HG03196 (cell line): ENCODE results near the gene PDIA6.

Experiments
- ATAC-seq: cut with Tn5 transposase; IDR thresholded peaks from one replicate; pipeline ENCODE4 v1.9.1; 2021; ENCODE audit not compliant: unreplicated experiment

The PDIA6 gene

DNA sequence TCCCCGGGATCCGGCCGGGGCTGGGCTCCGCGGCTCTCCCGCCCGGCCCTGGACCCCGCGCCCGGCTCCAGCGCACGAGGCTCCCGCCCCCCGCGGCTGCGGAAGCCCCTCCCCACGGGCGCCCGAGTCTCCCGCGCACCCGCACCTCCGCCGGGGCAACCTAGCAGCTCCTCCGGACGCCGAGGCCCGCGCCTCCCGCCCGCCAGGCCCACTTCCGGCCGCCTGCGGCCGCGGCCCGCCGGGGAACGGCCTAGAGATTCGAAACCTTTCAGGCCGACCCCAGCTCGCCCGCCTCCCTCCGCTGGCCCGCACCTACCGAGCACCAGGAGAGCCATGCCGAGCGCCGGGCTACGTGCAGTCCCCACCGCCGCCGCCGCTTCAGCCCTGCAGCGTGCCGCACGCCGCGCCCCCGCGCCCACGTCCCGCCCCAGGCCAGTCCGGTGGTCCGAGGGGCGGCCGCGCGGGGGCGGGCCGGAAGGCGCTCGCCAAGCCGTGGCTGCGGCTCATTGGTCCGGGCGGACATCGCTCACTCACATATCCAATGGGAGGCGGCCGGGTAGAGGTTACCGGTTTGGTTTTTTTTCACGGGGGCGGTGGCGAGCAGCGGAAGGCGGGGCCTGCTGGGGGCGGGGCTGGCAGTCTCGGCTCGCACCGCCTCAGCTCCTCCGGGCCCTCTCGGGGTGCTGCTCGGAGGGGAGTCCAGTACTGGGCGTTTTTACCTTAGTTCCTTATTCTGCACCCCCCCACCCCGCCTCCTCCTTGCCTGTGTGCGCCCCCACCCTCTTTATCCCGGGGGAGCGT is at the start of gene PDIA6:
Gene PDIA6 (minus strand): TSS at position 424 of the 801 bp plus-strand sequence. CDS start 89 bp downstream, at position 335.
- peak; percentile 88 for ATAC-seq

DNA sequence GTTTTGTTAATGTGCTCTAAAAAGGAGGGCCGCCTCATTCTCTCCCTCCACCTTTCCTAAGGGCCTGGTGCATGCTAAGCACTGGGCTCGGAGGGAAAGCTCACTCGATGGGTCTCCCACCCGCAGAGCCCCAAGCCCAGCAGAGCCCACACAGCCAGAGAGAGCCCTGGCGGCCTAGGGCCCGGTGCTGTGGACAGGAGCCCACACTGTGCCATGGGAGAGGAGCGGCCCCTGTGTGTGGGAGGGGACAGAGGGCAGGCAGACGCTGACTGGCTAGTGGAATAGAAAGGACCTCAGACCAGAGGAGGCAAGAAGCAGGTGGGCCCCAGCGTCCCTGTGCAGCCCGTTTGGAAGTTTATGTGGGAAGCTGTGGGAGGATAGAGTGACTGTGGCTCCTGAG is 49.7 kb upstream of the PDIA6 start:
- ATAC-seq, result no peak

GRCh38 chr2:10861765-10862164 is 49.2 kb upstream of the PDIA6 start:
- no peak for ATAC-seq

GRCh38 chr2:10860814-10861325 is 48.3 kb upstream of the PDIA6 start:
- no peak for ATAC-seq

DNA sequence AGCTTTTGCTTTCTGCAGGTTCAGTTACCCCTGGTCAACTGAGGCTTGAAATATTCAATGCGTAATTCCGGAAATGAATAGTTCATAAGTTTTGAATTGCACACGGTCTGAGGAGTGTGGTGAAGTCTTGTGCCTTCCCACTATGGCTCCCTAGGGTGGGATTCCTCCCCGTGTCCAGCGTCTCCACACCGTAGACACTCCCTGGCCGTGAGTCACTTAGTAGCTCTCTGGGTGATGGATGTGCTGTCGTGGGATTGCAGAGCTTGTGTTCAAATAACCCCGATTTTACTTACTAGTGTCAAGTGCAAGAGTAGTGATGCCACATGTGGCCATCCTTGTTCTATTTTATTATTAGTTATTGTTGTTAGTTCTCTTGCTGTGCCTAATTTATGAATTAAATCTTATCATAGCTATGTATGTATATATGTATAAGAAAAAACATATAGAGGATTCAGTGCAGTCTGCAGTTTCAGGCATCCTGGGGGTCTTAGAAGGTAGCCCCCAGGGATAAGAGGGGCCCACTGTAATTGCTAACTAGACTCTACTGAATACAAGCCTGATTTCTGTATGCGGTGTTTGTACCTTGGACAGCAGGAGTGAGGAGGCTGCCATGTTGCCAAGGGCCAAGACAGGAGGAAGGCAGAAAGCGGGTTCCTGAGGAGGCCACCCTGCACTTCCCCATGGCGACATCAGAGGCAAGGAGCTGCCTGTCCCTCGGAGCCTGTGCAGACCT is 47.7 kb upstream of the PDIA6 start:
- no peak for ATAC-seq

DNA sequence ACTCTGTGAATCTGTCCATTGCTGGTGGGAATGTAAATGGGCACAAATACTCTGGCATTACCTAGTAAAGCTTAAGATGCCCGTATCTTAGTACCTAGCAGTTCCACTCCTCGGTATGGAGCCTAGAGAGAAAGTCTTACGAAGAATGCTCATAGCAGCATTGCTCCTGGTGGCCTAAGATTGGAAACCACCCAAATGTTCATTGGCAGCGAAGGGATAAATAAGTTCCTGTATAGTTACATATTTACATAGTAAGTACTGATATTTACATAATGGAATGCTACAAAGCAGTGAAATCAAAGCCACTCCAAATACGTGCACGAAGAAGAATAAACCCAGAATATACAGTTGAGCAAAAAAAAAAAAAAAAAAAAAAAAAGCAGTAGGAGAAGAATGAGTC is 46.7 kb upstream of the PDIA6 start:
- ATAC-seq, result no peak

DNA sequence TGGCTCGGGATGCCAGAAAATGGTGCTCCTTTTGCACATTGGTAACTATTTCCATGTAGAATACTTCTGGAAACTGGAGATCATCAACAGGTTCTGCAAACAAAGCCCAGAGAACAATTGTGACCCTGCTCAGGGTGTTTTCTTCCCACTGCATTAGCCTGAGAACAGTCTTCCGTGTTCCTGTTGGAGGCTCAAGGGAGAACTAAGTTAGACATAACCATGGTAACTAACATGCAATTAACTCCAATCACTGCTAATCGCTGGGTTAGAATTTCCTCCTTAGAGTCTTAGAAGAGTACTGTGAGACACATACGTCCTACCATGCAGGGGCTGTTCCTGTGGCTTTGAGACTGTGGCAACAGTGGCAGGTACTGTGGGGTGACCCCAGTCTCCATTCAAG is 36.0 kb upstream of the PDIA6 start:
- no peak for ATAC-seq

DNA sequence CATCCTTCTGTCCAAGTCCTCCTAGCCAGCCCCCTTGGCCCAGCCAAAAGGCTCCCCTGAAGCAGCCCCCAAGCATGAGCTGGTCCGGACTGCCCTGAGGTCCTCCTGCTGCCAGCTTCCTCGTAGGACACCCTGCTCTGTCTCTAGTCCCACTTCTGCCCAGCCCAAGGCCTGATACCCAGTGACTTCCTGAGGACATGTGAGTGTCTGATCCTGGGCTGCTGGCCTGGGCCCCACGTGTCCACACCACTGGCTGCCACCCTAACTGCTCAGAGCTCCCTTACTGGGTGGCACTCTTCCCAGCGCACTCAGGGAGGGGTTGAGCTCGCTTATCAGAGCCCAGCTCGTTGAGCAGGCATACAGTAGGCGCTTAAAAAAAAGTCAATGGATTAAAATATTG is 34.4 kb upstream of the PDIA6 start:
- no peak for ATAC-seq

DNA sequence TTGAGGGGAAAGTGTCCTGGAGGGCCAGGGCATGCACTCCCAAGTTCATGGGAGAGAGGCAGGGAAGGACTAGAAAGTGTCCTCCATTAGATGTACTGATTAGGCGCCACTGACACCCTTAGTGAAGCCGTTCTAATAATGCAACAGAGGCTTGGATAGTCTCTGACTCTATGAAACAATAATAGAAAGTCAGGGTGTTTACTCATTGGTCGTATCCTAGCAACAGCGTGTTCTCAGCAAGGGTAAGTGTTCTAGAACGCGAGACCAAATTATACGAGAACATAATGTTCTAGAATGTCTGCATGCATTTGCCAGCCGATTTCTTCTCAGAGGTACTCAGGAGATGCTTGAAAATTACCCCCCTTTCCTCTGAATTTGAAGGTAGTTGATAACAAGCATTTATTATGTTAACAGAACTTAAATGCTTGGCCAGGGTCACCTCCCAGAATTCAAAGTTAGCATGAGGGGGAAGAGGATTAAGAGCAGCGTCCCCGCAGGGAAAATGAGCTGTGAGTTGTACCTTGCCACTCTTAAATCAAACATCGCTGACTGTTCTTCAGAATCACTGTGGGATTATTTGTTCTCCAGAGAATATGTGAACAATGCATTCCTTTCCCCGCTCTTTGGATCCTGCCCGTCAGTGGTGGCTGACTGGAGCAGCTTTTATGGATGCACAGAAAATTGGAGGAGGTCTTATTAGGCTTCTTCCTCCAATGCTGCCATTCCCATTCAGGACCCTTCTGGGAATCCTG is 33.7 kb upstream of the PDIA6 start:
- no peak for ATAC-seq

DNA sequence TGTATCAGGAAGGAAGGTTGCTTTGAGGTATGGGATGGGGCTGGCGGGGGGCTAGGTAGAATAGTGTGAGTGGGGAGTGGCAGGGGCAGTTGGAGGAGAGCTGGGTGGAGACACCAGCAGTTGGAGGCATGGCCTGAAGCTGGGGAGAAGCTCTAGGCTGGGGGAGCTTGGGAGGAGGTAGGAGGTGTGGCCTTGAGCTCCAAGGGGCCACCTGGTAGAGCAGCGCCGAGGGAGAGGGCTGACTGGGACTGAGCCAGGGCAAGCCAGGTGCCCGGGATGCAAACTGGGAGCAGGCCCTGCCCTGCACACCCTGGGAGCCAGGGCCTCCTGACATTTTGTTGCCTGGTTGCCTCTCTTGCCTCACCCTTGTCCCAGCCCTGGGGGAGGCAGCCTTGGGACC is 33.1 kb upstream of the PDIA6 start:
- no peak for ATAC-seq

DNA sequence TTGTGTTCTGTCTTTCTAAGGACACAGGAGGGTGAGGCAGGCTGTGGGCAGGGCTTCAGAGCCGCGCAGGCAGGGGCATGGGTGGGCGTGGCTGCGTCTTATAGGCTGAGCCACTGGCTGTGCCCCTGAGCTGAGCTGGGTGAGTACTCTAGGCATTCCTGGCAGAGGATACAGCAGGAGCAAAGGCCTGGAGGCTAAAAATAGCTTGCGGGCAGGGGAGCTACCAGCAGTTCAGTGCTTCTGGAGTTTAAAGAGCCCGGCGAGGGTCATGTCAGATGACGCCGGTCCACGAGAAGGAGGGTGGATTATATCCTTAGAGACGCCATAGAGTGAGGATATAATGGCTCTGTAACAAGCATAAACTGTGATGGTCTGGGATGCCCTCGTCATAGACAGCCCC is 31.5 kb upstream of the PDIA6 start:
- ATAC-seq, result no peak

DNA sequence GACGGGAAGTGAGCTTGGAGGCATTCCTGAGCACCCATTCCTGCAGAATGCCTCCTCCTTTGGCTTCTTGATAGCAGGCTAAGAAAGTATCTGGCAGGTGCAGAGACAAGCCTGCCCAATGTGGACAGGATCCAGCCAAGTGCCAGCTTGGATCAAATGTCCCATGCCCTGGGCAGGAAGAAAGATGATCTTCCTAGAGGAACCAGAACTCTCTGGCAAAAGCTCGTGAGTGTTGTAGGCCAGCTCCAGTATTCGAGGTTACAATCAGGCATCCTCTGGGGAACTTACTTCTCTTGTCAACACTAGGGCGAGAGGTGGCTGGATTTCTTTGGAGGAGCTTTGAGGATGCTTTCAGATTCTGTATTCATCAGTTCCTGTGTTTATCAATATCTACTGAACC is 29.9 kb upstream of the PDIA6 start:
- ATAC-seq, result no peak

DNA sequence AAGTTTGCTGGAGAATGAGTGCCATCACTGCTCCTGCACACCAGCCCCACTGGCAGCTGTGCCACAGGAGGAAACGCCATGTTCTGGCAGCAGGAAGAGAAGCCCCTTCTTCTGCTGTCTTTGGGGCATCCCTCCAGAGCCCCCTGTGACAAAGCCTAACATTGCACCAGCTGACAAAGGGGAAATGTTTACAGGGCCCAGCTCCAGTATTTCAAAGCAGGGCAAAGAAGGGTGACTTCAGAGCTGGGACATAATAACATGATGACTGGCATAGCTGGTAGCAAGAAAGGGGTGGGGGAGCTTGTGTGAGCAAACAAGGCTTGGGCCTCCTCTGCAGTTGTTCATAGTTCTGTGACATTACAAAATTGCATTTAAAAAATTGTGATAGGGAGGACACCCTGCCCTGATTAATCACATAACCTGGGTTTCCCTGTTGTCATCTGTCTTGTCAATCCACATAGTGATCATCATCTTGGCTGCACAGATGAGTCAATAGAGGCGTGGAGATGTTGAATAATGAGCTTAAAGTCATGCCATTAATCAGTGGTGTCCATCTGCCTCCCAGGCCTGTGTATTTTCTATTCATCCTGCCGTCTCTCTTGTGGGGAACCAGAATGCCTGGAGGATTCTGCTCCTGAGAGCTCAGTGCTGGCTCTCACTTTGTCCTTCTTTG is 29.1 kb upstream of the PDIA6 start:
- no peak for ATAC-seq

- ATAC-seq, result no peak
Measured at GRCh38 chr2:10839813-10840212, 27.2 kb upstream of the PDIA6 start.

DNA sequence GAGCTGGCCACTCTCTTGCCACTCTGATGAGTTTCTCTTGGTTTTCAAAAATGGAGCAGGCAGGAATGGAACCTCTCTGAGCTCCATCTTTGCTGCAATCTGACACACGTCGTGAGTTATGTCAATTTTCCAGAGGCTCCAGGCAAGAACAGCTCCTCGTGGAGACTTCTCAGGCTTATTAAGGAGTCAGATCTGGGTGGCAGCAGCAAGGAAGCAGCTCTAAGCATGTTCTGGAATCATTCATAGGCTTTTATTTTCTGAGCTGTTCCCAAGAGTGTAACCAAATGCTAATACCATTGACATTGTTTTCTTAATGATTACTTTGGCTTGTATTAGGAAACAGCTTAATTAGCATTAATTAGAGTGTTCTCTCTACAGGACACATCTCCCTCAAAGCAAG is 26.1 kb upstream of the PDIA6 start:
- no peak for ATAC-seq

DNA sequence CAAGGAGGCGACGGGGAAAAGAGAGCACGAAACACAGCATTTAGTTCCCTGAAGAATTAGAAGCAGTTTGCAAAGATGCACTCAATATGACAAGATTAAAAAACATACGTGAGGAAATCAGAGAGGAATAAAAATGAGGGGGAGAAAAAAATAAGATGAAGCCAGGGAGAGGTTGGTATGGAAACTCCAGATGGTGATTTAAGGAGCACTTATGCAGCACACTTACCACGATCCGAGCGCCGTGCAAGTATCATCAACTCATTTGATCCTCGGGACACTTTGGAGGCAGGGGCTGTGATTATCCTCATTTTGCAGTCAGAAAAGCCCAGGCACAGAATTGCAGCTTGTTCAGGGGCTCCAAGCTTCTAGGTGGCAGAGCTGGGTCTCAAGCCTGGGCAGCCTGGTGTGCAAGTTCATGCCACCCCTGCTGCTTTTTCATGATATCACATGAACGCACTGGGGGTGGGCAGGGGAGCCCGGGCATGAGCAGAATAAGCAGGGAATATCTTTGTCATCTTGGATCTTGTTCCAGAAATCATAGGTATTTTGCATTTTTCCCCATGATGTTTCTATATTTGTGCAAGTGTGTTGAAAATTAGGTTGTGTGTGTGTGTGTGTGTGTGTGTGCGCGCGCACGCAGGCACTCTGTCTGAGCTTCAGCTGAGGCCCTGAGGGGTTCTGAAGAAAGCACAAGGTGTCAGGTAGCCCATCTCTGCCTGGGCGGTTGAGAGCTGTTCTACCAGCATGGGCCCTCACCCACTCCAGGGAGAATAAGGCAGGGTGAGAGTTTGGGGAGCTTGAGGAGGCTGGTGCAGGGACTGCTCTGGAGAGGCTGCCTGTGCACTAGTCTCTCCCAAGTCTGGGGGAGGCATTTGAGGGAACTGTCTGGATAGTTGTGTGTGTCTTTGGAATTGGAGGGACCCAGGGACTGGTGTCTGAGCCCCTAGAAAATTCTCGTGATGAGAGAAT is 25.0 kb upstream of the PDIA6 start:
- no peak for ATAC-seq

DNA sequence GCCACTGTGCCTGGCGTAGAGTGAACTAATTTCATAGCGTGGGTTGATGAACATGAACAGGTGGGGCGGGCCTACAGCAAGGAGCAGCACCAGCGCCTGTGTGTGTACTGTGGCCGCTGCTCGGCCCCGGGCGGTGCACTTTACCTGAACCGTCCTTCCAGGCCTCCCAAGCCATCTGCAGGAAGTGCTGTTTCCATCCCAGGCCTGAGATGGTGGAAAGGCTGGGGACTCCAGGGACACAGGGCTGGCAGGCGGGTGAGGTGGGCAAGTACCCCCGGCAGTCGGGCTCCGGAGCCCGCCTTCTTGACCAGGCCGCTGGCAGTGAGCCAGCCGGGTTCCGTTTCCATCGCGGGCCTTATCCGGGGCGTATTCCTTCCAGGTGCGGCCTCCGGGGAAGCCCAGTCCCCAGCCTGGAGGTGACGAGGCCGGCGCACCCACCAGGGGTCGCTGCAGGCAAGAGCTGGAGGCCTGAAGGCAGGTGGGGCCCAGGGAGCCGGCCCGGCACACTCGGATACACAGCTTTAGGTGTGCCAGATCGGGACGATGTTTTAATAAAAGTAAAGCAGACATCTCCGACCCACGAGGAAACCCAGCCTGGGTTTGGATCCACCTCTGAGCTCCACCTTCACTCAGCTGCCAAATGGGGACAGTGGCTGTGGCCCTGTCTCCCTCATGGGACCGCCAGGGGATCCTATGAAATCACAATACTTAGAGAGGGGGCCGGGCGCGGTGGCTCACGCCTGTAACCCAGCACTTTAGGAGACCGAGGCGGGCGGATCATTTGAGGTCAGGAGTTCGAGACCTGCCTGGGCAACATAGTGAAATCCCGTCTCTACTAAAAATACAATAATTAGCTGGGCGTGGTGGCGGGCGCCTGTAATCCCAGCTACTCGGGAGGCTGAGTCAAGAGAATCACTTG is 22.7 kb upstream of the PDIA6 start:
- ATAC-seq, result no peak

DNA sequence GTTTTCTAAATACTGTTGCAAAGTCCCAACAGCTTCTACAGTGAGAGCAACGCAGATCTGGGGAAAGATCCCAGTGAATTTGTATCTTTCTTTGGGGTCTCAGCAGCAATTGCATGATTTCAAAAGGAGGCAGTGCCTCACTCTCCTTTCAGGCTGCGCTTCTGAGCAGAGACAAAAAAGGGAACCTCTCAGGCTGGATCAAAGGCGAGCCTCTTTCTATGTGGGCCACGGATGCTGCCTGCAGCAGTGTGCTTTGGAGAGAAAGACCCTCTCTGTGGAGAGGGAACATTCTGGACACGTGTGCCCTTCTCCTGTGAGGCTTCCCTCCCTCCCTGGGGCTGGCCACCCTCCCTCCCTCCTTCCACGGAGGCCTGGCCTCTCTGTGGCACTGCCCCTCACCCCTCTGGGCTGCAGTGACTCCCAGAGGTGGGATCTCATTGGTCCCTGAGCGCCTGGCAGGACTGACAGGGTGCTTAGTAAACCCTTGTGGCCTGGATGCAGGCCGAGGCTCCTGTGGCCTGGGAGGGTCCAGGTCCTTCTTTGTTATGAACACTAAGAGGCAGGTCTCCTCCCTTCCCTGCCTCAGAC is 21.6 kb upstream of the PDIA6 start:
- ATAC-seq, result no peak
